ENCODE data around the gene POLR2F. TPM values are rescaled to one million over a fixed set of nuclear protein-coding genes. Genes with fewer than 3 reads are reported as not detected.

POLR2F gene
- total RNA-seq, 1 experiment from 2014 or later: 138 TPM

DNA sequence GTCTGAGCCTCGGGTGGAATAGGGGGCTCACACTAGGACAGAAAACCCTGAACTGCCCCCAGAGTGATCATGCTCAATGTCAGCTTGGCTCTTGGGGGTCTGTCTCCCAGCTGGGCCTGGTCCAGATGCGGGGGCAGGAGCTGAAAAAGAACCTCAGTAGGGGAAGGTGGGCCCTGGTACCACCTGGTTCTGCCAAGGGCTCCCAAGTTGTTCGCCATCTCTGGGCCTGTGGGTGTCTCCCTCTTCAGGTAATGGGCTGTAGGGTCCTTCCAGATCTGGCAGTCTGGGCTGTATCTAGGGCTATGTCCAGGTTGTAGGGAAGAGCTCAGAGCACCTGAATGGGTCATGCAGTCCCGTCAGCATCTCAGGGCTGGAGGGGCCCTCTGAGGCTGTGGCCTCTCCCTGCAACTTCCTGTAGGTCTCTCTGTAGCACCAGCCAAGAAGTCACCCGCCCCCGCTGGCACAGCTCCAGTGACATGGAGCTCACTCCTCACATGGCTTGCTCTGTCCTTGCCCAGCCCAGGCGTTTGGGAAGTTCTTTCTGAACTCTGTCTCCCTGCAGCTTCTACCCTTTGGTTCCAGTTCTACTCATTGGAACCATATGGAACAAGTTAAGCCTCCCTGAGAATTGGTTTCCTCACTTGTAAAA, 63.9 kb downstream of the POLR2F start:
- ATAC-seq: peak; percentile 26
- Mint-ChIP-seq H3K27me3 (ENCODE audit: low read depth) (peaks cover 12% of the 10 kb centered on the region), H3K4me3 (no peak overlapping the region), H3K4me1 (0 out of 2 replicates have a peak, but pooled peaks cover 4% of the 10 kb centered on the region), H3K27ac (no peak overlapping the region), H3K36me3 (no peaks in the 10 kb centered on the region), H3K9me3 (no peaks in the 10 kb centered on the region)
- ChIA-PET CTCF (interaction anchor here (0.5 to 2.0 kb wide), 13 partner anchors 11 to 87 kb away, joined by 3 to 11 read pairs (median 5); no protein-coding TSS in a partner anchor), POLR2A (no interaction called here)
- DNase-seq (ENCODE audit: low spot score): no peak
- TF ChIP-seq ZNF219 (CRISPR knock-in tag; IDR thresholded peaks at IDR 0.05; ENCODE audit: borderline replicate concordance) (no peak), ZNF671 (CRISPR knock-in tag; IDR thresholded peaks at IDR 0.05) (no peak), ATF1 (CRISPR knock-in tag; IDR thresholded peaks at IDR 0.05) (no peak), HMGA2 (CRISPR knock-in tag; IDR thresholded peaks at IDR 0.05) (no peak), SOX15 (CRISPR knock-in tag; IDR thresholded peaks at IDR 0.05) (no peak), OVOL2 (CRISPR knock-in tag; IDR thresholded peaks at IDR 0.05; ENCODE audit: borderline replicate concordance) (no peak), TP53 (CRISPR knock-in tag; IDR thresholded peaks at IDR 0.05) (no peak), CREB1 (CRISPR knock-in tag; IDR thresholded peaks at IDR 0.05) (no peak), RELA (CRISPR knock-in tag; IDR thresholded peaks at IDR 0.05; ENCODE audit: borderline replicate concordance) (no peak)
- TF ChIP-seq, protein P1, sequence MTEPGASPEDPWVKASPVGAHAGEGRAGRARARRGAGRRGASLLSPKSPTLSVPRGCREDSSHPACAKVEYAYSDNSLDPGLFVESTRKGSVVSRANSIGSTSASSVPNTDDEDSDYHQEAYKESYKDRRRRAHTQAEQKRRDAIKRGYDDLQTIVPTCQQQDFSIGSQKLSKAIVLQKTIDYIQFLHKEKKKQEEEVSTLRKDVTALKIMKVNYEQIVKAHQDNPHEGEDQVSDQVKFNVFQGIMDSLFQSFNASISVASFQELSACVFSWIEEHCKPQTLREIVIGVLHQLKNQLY (CRISPR knock-in tag; IDR thresholded peaks at IDR 0.05): no peak
- TF ChIP-seq, protein P2, sequence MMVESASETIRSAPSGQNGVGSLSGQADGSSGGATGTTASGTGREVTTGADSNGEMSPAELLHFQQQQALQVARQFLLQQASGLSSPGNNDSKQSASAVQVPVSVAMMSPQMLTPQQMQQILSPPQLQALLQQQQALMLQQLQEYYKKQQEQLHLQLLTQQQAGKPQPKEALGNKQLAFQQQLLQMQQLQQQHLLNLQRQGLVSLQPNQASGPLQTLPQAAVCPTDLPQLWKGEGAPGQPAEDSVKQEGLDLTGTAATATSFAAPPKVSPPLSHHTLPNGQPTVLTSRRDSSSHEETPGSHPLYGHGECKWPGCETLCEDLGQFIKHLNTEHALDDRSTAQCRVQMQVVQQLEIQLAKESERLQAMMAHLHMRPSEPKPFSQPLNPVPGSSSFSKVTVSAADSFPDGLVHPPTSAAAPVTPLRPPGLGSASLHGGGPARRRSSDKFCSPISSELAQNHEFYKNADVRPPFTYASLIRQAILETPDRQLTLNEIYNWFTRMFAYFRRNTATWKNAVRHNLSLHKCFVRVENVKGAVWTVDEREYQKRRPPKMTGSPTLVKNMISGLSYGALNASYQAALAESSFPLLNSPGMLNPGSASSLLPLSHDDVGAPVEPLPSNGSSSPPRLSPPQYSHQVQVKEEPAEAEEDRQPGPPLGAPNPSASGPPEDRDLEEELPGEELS (CRISPR knock-in tag; IDR thresholded peaks at IDR 0.05): no peak
- TF ChIP-seq, protein P3, sequence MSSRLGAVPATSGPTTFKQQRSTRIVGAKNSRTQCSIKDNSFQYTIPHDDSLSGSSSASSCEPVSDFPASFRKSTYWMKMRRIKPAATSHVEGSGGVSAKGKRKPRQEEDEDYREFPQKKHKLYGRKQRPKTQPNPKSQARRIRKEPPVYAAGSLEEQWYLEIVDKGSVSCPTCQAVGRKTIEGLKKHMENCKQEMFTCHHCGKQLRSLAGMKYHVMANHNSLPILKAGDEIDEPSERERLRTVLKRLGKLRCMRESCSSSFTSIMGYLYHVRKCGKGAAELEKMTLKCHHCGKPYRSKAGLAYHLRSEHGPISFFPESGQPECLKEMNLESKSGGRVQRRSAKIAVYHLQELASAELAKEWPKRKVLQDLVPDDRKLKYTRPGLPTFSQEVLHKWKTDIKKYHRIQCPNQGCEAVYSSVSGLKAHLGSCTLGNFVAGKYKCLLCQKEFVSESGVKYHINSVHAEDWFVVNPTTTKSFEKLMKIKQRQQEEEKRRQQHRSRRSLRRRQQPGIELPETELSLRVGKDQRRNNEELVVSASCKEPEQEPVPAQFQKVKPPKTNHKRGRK (CRISPR knock-in tag; IDR thresholded peaks at IDR 0.05; ENCODE audit: borderline replicate concordance): no peak
- TF ChIP-seq, protein P4, sequence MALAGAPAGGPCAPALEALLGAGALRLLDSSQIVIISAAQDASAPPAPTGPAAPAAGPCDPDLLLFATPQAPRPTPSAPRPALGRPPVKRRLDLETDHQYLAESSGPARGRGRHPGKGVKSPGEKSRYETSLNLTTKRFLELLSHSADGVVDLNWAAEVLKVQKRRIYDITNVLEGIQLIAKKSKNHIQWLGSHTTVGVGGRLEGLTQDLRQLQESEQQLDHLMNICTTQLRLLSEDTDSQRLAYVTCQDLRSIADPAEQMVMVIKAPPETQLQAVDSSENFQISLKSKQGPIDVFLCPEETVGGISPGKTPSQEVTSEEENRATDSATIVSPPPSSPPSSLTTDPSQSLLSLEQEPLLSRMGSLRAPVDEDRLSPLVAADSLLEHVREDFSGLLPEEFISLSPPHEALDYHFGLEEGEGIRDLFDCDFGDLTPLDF (CRISPR knock-in tag; IDR thresholded peaks at IDR 0.05): no peak

DNA sequence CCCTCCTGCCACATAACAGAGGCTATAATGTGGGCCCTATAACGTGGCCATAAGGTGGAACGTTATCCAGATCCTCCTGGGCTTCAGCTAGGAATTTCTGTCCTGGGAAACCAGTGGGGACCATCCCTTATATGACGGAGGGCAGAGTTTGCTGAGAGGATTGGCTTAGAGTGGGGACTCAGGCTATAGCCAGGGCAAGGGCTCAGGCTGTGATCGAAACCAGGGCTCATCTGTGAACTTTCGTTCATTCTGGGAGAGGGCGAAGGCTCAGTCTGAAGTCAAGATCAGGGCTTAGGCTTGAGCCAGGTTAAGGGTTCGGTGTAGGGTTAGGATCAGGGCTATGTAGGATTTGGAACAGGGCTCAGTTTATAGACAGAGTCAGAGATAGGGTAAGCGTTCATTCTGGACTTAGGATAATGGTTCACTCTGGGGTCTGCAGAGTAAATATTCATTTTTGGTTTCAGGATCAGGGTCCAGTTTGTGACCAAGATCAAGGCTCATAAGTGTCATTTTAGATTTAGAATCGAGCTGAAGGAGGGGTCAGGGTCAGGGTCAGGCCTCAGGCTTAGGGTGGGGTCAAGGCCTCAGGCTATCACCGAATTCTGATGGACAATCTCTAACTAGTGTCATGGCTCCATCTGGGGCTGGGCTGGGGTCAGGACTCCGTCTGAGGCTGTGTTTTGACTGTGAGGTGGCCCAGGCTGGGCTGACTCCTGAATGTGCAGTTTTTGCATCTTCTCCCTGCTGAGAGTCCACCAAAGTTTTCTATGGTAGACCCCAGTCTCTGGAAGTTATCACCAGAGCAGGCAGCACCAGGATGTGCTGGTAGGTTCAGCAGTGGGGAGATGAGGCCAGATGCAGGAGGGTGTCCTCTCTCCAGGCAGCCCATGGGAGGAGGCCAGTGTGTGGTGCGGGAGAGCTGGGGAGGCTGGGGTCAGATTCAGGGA, 64.7 kb downstream of the POLR2F start:
- POLR2A ChIA-PET: no interaction called here
- ATAC-seq: no peak
- CTCF ChIA-PET: interaction anchor here (0.5 to 2.0 kb wide), 12 partner anchors 9 to 88 kb away, joined by 3 to 11 read pairs (median 4); no protein-coding TSS in a partner anchor
- no peak for TF ChIP-seq SOX15 (CRISPR knock-in tag; IDR thresholded peaks at IDR 0.05)
- TF ChIP-seq EMX1 (CRISPR knock-in tag; IDR thresholded peaks at IDR 0.05): no peak
- no peak for TF ChIP-seq NR2C2 (CRISPR knock-in tag; IDR thresholded peaks at IDR 0.05)
- TF ChIP-seq SMAD4 (CRISPR knock-in tag; IDR thresholded peaks at IDR 0.05): no peak
- TF ChIP-seq JUN (CRISPR knock-in tag; IDR thresholded peaks at IDR 0.05): no peak
- no peak for TF ChIP-seq ZNF138 (CRISPR knock-in tag; conservative IDR thresholded peaks at IDR 0.05)
- TF ChIP-seq, protein P2 (CRISPR knock-in tag; IDR thresholded peaks at IDR 0.05): no peak
- TF ChIP-seq, protein P5, sequence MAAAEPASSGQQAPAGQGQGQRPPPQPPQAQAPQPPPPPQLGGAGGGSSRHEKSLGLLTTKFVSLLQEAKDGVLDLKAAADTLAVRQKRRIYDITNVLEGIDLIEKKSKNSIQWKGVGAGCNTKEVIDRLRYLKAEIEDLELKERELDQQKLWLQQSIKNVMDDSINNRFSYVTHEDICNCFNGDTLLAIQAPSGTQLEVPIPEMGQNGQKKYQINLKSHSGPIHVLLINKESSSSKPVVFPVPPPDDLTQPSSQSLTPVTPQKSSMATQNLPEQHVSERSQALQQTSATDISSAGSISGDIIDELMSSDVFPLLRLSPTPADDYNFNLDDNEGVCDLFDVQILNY (CRISPR knock-in tag; IDR thresholded peaks at IDR 0.05): no peak
- TF ChIP-seq, protein P6, sequence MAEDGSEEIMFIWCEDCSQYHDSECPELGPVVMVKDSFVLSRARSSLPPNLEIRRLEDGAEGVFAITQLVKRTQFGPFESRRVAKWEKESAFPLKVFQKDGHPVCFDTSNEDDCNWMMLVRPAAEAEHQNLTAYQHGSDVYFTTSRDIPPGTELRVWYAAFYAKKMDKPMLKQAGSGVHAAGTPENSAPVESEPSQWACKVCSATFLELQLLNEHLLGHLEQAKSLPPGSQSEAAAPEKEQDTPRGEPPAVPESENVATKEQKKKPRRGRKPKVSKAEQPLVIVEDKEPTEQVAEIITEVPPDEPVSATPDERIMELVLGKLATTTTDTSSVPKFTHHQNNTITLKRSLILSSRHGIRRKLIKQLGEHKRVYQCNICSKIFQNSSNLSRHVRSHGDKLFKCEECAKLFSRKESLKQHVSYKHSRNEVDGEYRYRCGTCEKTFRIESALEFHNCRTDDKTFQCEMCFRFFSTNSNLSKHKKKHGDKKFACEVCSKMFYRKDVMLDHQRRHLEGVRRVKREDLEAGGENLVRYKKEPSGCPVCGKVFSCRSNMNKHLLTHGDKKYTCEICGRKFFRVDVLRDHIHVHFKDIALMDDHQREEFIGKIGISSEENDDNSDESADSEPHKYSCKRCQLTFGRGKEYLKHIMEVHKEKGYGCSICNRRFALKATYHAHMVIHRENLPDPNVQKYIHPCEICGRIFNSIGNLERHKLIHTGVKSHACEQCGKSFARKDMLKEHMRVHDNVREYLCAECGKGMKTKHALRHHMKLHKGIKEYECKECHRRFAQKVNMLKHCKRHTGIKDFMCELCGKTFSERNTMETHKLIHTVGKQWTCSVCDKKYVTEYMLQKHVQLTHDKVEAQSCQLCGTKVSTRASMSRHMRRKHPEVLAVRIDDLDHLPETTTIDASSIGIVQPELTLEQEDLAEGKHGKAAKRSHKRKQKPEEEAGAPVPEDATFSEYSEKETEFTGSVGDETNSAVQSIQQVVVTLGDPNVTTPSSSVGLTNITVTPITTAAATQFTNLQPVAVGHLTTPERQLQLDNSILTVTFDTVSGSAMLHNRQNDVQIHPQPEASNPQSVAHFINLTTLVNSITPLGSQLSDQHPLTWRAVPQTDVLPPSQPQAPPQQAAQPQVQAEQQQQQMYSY (CRISPR knock-in tag; IDR thresholded peaks at IDR 0.05): no peak

More for the DNA sequence above, 64.7 kb downstream of the POLR2F start:
- H3K4me1 Mint-ChIP-seq: 0 out of 2 replicates have a peak, but pooled peaks cover 4% of the 10 kb centered on the region
- H3K4me3 Mint-ChIP-seq: no peak overlapping the region
- no peak for DNase-seq (ENCODE audit: low spot score)
- H3K9me3 Mint-ChIP-seq: no peaks in the 10 kb centered on the region
- H3K36me3 Mint-ChIP-seq: no peaks in the 10 kb centered on the region
- peaks cover 8% of the 10 kb centered on the region for H3K27me3 Mint-ChIP-seq (ENCODE audit: low read depth)
- no peak overlapping the region for H3K27ac Mint-ChIP-seq

Measured in WTC11 (cell line).